Aorta (tissue), 5 donors: ENCODE data around the gene COL6A3. TPM values are rescaled to one million over a fixed set of nuclear protein-coding genes. Genes with fewer than 3 reads are reported as not detected.
"Not testable (repeated sequence)": the region's sequence is repeated elsewhere in the genome, so short reads cannot be mapped to it uniquely, and the experiment has no call there.

Experiments used
- ATAC-seq: fragments of 200-7000 bp; cut with Tn5 transposase; one replicate; pipeline ENCODE4 v1.9.1; 2022; ENCODE audit warnings: moderate library complexity; ENCODE audit not compliant: low FRiP score
- DNase-seq, 2 donors: peaks; one replicate each; pipeline ENCODE4 v3.0.0-alpha.2; 2020
- H3K27ac ChIP-seq, 2 donors: one replicate each; pipeline ENCODE4 v1.5.1; 2013; ENCODE audit warnings: low read length in 2 of 2, mild to moderate bottlenecking in 2 of 2, moderate library complexity in 2 of 2, control low read depth in 1 of 2, inconsistent platforms in 1 of 2, low read depth in 1 of 2
- H3K27me3 ChIP-seq, 2 donors: one replicate each; pipeline ENCODE4 v1.6.1; 2013; ENCODE audit warnings: control low read depth in 1 of 2, low read length in 1 of 2, mild to moderate bottlenecking in 1 of 2, moderate library complexity in 1 of 2; ENCODE audit not compliant: insufficient read depth in 2 of 2, control insufficient read depth in 1 of 2
- H3K36me3 ChIP-seq, 2 donors: one replicate each; pipeline ENCODE4 v1.6.1; 2013; ENCODE audit warnings: control low read depth in 1 of 2, low read length in 1 of 2, mild to moderate bottlenecking in 1 of 2; ENCODE audit not compliant: insufficient read depth in 2 of 2, control insufficient read depth in 1 of 2
- H3K4me1 ChIP-seq, 2 donors: one replicate each; pipeline ENCODE4 v1.6.1; 2013; ENCODE audit warnings: low read length in 2 of 2, control low read depth in 1 of 2, mild to moderate bottlenecking in 1 of 2, moderate library complexity in 1 of 2; ENCODE audit not compliant: insufficient read depth in 2 of 2, control insufficient read depth in 1 of 2
- H3K4me3 ChIP-seq, 2 donors: one replicate each; pipeline ENCODE4 v1.5.1; 2013; ENCODE audit warnings: low read length in 2 of 2, control low read depth in 1 of 2, mild to moderate bottlenecking in 1 of 2
- H3K9me3 ChIP-seq: one replicate; pipeline ENCODE4 v1.6.1; 2013; ENCODE audit warnings: mild to moderate bottlenecking, low read length; ENCODE audit not compliant: control insufficient read depth
- WGBS, 2 donors: extraction: QIAGEN DNeasy Blood & Tissue Kit; methylation state at CpG; one replicate each; pipeline ENCODE4 v1.1.7; 2013; 5-methylcytosine and 5-hydroxymethylcytosine counted together
- intact Hi-C, 2 donors: fragments of 100-400 bp; cut with DNase I; formaldehyde crosslinking; loops; one replicate each; pipeline versions ENCODE4 v1.14.2 to v1.15.0; 2022
- polyA plus RNA-seq, 2 donors: library from polyadenylated mRNA; stranded (reverse); fragments of 200-250 nt; gene quantifications; one replicate each; pipeline ENCODE4 v1.2.3, GENCODE V29; 2013
- total RNA-seq, 2 donors: library from RNA; stranded (reverse); fragmentation: NEBNext Ultra II Directional; extraction: Animal tissue kit (Norgen Biotek cat#: 25700); gene quantifications; one replicate each; pipeline ENCODE4 v1.2.1, GENCODE V29; 2021
- donor health status: healthy with polysubstance abuse.
- donor health status: Bipolar disorder and iron deficiency.
- donor health status: DM: no; HTN: no; CAD: no.
- donor health status: DM: no; HTN: no; CAD: no.
- donor health status: DM: yes; HTN: yes; CAD: no.

Gene COL6A3
- total and polyA plus RNA-seq, 4 donors, result 7.3 to 289 (median 122) TPM

DNA sequence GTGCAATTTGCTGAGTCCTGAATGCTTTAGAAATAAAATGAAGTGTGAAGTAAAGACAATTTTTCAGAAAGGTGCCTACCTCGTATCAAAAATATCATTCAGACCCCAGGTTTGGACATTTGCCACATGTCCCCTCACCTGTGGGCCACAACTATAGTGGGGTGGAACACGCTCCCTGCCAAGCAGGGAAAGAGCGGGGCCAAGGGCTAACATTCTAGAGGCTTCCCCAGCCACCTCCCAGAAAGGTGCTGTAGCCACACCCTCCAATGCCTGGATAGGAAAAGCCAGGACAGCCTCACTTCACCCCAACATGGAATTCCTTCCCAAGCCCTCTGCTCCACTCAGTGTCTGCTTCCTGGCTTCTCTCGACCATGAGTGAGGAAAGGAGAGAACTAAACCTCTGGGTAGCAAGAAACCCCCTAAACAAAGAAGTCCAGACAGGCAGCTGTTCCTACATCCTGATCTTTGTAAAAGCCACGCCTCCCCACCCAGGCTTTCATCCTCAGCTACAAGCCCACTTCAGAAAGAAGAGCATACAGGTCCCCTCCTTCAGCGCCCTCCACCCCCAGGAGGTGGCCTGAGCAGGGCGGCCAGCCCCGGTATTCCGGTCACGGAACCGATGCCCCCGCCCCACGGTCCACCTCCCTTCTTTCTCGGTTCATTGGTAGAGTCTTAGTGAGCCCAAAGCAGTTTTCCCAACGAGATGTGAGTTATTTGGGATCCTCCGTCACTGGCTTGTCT is 2.1 kb downstream of the COL6A3 start:
- Histone ChIP-seq H3K4me3 (peak overlapping the region; percentile 43 to 67), H3K36me3 (no peaks in the 10 kb centered on the region), H3K9me3 (no peaks in the 10 kb centered on the region), H3K4me1 (peaks cover 0 to 10% of the 10 kb centered on the region in 2 donors), H3K27ac (peak overlapping the region in 1 of 2 donors; percentile 66), H3K27me3 (no peaks in the 10 kb centered on the region)
- no peak for ATAC-seq
- intact Hi-C loops, result loop anchor here (5.0 to 10.0 kb wide), 4 partner anchors 95 to 255 kb away; no protein-coding TSS in a partner anchor
- peak in 1 of 2 donors; percentile 76 for DNase-seq
- WGBS, 2 donors, result 27 to 32% methylated on average over 16 of the region's 16 CpGs

DNA sequence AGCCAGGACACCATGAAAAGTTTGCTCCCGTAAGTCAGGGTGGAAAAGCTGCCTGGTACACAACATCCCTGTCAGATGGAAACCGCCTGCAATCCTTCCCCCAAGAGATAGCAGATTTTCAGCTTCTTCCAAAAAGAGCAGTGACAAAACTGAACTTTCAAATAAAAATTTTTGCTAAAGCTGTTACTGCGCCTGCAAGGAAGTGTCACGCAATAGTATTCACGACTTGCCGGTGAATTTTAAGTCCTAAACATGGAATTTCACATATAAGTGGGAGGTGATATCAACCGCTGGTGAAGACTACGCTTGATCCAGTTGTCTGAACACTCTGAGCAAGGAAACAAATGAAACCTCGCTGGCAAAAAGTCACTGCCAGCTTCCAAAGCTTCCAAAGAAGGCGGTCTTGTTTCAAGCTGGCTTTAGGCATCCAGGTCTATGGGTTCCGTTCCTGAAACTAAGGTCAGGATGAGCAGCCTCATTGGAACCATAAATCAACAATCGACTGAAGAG is 2.8 kb downstream of the COL6A3 start:
- 36 to 38% methylated on average over 12 of the region's 12 CpGs for WGBS, 2 donors
- Histone ChIP-seq H3K4me1 (peaks cover 0 to 10% of the 10 kb centered on the region in 2 donors), H3K9me3 (no peaks in the 10 kb centered on the region), H3K36me3 (no peaks in the 10 kb centered on the region), H3K27me3 (no peaks in the 10 kb centered on the region), H3K4me3 (peak overlapping the region; percentile 5 to 60), H3K27ac (no peak overlapping the region)
- DNase-seq (no peak), ATAC-seq (no peak)
- intact Hi-C loops, result loop anchor here (5.0 to 10.0 kb wide), 4 partner anchors 94 to 254 kb away; no protein-coding TSS in a partner anchor

DNA sequence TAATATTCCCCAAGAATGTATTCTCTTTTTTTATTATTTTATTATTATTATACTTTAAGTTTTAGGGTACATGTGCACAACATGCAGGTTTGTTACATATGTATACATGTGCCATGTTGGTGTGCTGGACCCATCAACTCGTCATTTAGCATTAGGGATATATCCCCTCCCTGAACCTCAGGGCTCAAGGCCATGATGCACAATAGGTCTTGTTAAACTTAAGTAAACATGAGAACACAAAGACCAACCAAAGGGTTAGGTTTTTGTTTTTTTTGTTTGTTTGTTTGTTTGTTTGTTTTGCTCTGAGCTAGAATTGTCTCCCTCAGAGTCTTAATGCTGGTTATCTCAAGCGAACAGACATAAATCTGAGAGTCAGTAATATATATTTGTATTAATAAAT is 4.7 kb downstream of the COL6A3 start:
- H3K36me3 ChIP-seq, H3K4me3 ChIP-seq, DNase-seq, intact Hi-C loops, H3K4me1 ChIP-seq, H3K27me3 ChIP-seq, ATAC-seq, H3K9me3 ChIP-seq, H3K27ac ChIP-seq: not testable (repeated sequence)
- 95 to 98% methylated on average over 2 of the region's 2 CpGs for WGBS, 2 donors

DNA sequence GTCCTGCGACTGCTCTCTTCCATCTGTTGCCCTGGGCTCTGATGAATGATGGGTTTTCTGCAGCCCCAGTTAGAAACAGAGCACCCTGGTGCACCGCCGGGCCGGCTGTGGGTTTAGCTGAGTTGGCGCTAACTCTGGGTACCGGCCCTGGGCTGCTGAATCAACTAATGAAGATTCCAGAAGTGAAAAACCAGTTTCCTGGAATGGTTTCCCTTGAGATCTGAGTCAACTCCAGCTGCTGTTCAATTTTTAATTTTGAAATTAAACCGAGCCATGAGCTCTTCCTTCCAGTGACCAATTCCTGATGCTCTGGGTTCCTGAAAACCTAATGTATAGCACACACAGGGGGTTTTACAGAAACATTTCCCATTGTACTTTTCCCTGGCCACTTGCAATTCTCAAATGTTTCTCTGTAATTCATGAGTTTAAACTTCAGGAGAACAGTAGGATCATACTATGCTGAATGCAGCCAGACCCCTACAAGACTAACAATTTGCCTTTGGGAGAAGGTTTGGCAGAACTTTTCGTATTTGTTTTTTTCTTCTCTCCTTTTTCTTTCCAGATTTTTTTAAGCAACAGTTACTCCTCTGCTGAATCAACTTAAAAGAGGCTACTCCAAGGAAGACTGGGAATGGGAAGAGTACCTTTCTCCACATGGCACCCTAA is 5.5 kb downstream of the COL6A3 start:
- Histone ChIP-seq H3K36me3 (no peaks in the 10 kb centered on the region), H3K27me3 (no peaks in the 10 kb centered on the region), H3K4me1 (peaks cover 0 to 10% of the 10 kb centered on the region in 2 donors), H3K27ac (peak overlapping the region in 1 of 2 donors; percentile 28), H3K9me3 (no peaks in the 10 kb centered on the region), H3K4me3 (peak overlapping the region in 1 of 2 donors; percentile 14)
- intact Hi-C loops, result no loop called here
- DNase-seq, result peak; percentile 60 to 86
- ATAC-seq, result peak; percentile 44
- 13 to 21% methylated on average over 8 of the region's 8 CpGs for WGBS, 2 donors

DNA sequence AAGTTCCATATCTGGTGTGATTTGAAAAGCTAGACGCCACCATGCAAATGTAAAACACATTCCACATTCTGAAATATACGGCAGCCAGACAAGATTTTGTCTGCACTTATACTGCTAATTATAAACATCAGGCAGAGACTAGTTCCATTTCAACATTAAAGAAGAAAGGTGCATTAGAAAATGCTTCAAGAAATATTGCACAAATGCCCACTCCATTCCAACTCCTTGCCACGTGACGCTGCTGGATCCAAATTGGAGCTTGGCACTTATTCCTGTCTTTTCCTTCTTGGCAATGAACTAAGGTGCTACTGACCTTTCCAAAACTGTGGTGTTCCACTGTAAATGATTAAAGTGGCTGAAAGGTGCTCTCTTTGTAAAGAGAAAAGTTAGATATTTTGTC is 6.3 kb downstream of the COL6A3 start:
- WGBS, 2 donors, result 12 to 16% methylated on average over 4 of the region's 4 CpGs
- Histone ChIP-seq H3K9me3 (no peaks in the 10 kb centered on the region), H3K4me1 (peaks cover 0 to 10% of the 10 kb centered on the region in 2 donors), H3K36me3 (no peaks in the 10 kb centered on the region), H3K27me3 (no peaks in the 10 kb centered on the region), H3K27ac (no peak overlapping the region), H3K4me3 (no peak overlapping the region)
- intact Hi-C loops, result no loop called here
- DNase-seq (no peak), ATAC-seq (no peak)

DNA sequence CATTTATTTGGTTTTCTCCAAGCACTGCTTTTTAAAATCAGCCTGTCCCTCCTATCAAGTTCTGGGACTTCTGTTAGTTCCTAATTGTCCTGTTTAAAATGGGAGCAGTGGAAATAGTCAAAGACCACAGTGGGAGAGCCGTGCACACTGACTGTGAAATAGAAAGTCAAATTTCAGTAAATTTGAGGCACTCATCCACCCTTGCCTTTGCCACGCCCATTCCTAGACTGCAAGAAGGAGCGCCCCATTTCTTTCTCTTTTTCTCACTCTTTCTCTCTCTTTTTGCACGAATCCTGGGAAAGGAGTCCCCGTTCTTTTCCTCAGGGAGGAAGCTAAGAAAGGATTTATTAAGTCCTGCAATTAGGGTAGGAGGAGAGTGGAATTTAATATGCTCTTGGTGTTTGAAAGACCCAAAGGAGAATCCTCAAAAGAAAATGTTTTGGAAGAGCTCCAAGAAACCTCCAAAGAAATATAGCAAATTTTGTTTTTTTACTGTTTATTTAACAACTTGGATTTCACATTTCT is 7.5 kb downstream of the COL6A3 start:
- peaks cover 0 to 10% of the 10 kb centered on the region in 2 donors for H3K4me1 ChIP-seq

DNA sequence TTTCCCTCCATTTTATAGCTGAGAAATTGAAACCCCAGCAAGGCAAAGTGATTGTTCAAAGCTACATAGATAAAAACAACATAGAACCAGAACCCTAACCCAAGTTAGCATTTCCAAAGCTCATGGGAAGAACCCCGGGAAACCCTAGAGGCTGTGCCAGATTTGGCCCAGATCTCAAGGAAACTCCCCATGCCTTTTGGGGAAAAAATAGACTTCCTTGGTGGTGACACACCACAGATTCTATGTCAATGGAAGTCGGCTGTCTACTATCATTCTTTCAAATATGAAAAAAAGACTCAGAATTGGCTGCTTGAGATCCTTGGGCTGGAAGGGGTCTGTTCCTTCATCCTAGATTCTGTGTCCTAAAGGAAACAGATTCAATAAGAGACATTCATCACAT is 8.4 kb downstream of the COL6A3 start:
- DNase-seq (no peak), ATAC-seq (no peak)
- 84 to 86% methylated on average over 2 of the region's 2 CpGs for WGBS, 2 donors
- Histone ChIP-seq H3K9me3 (no peaks in the 10 kb centered on the region), H3K27ac (no peak overlapping the region), H3K4me1 (peaks cover 0 to 10% of the 10 kb centered on the region in 2 donors), H3K27me3 (no peaks in the 10 kb centered on the region), H3K4me3 (no peak overlapping the region), H3K36me3 (no peaks in the 10 kb centered on the region)
- intact Hi-C loops, result no loop called here

More for the DNA sequence above, 7.5 kb downstream of the COL6A3 start:
- DNase-seq (no peak), ATAC-seq (no peak)
- intact Hi-C loops, result no loop called here
- Histone ChIP-seq H3K4me3 (no peak overlapping the region), H3K9me3 (no peaks in the 10 kb centered on the region), H3K36me3 (no peaks in the 10 kb centered on the region), H3K27ac (no peak overlapping the region), H3K27me3 (no peaks in the 10 kb centered on the region)
- 96 to 98% methylated on average over 5 of the region's 5 CpGs for WGBS, 2 donors

DNA sequence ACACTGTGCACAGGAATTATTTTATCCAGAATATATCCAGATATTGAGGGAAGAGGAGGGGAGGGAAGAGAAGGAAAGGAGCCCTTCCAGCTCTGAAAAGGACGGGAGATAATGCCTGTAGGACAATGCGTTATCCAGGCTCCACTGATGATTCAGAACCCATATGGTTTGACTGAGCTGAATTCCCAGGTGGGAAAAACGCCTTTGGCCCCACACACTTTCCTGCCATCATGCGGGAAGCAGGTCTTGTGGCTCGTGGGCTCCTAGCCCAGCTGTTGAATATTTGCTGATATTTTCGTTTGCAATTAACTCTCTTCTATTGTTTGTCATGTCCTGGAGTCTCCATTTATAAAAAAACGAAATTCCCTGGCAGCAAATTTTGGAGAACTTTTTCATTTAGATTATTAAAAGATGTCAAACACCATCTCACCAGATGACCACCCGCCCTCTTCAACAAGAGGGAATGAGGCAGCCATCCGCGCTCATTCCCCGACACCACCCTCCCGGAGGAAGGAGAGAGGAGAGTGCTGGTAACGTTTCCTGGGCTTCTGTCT is 8.9 kb downstream of the COL6A3 start:
- Histone ChIP-seq H3K27me3 (no peaks in the 10 kb centered on the region), H3K4me3 (no peak overlapping the region), H3K27ac (no peak overlapping the region), H3K4me1 (peaks cover 0 to 10% of the 10 kb centered on the region in 2 donors), H3K36me3 (no peaks in the 10 kb centered on the region), H3K9me3 (no peaks in the 10 kb centered on the region)
- DNase-seq (no peak), ATAC-seq (no peak)
- WGBS, 2 donors, result 94 to 97% methylated on average over 13 of the region's 13 CpGs
- intact Hi-C loops, result no loop called here
